NCI-H2227 (cell line): ENCODE results near the gene CFD.

Experiments
- DNase-seq: peaks from one replicate; lab custom pipeline; 2025; ENCODE audit not compliant: unreplicated experiment; lab: John Stamatoyannopoulos, UW

Gene CFD

DNA sequence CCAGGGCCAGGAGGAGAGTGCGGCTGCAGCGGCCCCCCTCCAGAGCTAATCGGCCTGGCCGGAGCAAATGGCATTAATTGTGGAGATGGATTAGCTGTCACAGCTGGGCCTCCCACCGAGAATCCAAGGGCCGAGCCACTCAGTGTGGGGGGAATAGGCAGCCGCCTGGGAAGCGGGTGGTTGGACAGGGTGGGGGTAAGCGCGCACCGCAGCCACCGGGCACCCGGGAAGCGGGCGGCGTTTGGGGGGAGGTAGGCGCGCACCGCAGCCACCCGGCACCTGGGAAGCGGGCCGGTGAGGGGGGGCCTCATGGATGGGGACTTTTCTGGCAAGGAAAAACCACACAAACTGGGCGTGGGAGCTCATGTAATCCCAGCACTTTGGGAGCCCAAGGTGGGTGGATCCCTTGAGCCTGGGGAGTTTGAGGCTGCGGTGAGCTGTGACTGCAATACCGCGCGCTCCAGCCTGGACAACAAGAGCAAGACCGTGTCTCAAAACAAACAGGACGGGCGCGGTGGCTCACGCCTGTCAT, 43.9 kb downstream of the CFD start:
- peak; percentile 71 for DNase-seq

DNA sequence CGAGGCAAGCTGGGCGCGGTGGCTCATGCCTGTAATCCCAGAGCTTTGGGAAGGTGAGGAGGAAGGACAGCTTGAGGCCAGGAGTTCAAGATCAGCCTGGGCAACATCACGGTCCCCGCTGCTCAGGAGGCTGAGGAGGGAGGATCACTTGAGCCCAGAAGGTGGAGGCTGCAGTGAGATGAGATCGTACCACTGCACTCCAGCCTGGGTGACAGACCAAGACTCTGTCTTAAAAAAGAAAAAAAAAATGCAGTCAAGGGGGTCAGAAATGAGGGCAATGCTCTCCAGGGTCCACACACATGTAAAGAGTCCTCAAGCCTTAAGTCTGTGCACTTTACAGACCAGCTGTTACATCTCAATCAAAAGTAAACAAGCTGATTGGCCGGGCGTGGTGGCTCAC, 45.1 kb downstream of the CFD start:
- DNase-seq: no peak

DNA sequence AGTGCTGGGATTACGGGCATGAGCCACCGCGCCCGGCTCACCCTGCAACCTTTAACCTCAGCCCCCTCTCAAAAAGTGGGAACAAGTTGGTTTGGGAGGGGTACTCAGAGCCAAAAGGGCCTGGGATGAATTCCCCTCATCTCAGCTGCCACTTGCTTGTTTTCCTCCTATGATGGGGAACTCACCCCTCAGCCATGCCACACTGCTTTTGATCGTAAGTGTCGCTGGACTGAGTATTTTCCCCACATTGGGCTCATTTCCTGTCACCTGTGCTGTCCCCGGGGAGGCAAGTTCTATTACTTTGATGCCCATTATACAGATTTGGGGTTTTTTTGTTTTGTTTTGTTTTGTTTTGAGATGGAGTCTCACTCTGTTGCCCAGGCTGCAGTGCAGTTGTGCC, 47.0 kb downstream of the CFD start:
- no peak for DNase-seq

DNA sequence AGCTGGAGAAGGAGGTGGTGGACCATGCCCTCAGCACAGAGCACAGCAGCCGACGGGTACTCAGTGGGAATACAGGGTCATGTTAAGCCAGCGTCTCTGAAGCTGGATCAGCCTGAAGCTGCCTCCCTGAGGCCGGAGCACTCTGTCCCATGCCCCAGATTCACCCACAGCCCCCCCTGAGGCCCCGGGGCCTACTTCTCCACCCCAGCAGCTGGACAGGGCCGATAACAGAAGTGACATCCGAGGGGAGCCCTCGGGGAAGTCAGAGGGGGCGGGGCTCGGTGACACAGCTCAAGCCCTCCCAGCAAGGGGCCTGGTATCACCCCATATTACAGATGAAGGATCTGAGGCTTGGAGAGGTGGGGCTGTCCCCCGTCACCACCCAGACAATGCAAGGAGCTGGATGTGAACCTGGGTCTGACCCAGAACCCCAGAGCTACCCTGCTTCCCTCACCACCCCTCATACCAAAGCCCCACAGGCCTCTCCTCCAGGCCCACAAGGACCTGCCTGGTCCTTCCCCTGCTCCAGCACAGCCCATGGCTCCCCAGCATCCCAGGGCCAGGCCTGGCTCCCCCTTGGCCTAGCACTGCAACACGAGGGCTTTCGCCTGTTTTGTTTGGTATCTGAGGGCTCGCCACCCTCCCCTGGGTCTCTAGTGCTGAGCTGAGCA, 47.9 kb downstream of the CFD start:
- DNase-seq: no peak

DNA sequence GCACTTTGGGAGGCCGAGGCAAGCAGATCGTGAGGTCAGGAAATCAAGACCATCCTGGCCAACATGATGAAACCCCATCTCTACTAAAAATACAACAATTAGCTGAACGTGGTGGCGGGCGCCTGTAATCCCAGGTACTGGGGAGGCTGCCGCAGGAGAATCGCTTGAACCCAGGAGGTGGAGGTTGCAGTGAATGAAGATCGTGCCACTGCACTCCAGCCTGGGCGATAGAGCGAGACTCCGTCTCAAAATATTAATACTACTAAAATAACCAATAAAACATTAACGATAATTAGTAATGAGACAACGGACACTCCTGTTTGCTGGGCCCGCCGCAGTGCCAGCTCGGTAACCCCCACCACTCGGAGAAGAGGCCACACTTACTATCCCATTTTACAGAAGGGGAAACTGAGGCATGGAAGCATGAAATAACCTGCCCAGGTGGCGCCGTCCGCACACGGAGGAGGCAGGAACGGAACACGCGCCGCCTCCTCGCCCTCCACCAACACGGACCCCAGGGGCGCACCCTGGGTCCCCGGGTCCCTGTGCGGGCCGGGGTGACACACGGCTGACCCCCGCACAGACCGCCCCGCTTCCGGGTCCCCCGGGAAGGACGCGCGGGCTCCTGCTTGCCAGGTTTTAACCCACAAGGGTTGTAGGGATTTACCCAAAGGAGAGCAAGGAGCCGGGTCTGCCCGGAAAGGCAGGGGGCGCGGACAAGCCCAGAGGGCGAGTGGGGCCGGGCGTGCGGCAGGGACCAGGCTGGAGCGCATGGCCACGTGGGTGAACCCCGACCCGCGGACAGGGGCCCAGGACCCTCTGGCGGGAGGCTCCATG, 52.0 kb downstream of the CFD start:
- DNase-seq: no peak

DNA sequence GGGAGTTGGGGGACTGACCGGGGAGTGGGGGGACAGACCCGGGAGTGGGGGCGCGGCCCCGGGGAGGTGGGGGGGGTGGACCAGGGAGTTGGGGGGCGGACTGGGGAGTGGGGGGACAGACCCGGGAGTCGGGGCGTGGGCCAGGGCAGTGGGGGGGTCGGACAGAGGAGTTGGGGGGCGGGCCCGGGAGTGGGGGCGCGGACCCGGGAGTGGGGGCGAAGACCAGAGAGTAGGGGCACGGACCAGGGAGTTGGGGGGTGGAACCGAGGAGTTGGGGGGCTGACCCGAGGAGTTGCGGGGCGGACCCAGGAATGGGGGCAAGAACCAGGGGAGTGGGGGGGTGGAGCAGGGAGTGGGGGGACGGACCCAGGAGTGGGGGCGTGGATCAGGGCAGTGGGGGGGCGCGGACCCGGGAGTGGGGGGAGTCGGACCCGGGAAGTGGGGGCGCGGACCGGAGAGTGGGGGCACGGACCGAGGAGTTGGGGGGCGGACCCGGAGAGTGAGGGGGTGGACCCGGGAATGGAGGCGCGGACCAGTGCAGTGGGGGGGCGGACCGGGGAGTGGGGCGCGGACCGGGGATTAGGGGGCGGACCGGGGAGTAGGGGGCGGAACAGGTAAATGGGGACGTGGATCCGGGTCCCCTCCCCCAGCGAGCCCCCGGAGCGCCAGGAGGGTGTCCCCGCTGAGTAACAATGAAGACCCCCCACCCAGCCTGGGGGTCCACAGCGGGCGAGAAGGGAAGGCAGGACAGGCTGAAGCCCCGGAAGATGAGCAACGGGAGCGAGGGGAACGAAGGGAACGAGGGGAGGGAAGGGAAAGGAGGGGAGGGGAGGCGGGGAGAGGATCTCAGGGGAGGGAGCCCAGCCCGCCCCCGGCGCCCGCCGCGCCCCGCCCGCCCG, 53.0 kb downstream of the CFD start:
- no peak for DNase-seq
